K562 (cell line): Measurements from ENCODE around the gene TBC1D2. TPM values are rescaled to one million over a fixed set of nuclear protein-coding genes. Genes with fewer than 3 reads are reported as not detected.

Experiments
- CREB1 ChIP-seq, 2 experiments: sonication (generic) in 1 of 2; formaldehyde crosslinking in 1 of 2; IDR thresholded peaks; 2 replicates each; pipeline versions ENCODE4 v1.6.1 to v1.8.0; 2012 to 2022; ENCODE audit warnings: inconsistent platforms in 1 of 2, mild to moderate bottlenecking in 1 of 2, missing genetic modification reagents in 1 of 2, moderate library complexity in 1 of 2
- CREM ChIP-seq: IDR thresholded peaks from 2 replicates; pipeline ENCODE4 v1.6.1; 2014; ENCODE audit warnings: antibody characterized with exemption, low read depth
- FOXJ2 ChIP-seq: fragments of 200-800 bp; sonication (Bioruptor generic); IDR thresholded peaks from 2 replicates; pipeline ENCODE4 v1.6.1; 2016; ENCODE audit warnings: missing genetic modification characterization, missing compliant biosample characterization
- NFATC3 ChIP-seq: fragments of 450-650 bp; IDR thresholded peaks from 2 replicates; pipeline ENCODE4 v1.6.1; 2017; ENCODE audit warnings: mild to moderate bottlenecking
- NR2F6 ChIP-seq: fragments of 450-650 bp; formaldehyde crosslinking; IDR thresholded peaks from 2 replicates; pipeline ENCODE4 v1.4.0; 2020; ENCODE audit warnings: mild to moderate bottlenecking
- SETDB1 ChIP-seq: IDR thresholded peaks from one replicate; pipeline ENCODE4 v1.6.1; 2012; ENCODE audit warnings: low read length, control low read depth, inconsistent platforms
- TEAD1 ChIP-seq, 2 experiments: fragments of 450-650 bp in 1 of 2; sonication (generic) in 1 of 2; formaldehyde crosslinking; IDR thresholded peaks; 2 replicates each; pipeline versions ENCODE4 v1.4.0 to v1.8.0; 2020 to 2022; ENCODE audit warnings: mild to moderate bottlenecking in 2 of 2, missing genetic modification reagents in 1 of 2
- ZNF507 ChIP-seq: conservative IDR thresholded peaks from 2 replicates; pipeline ENCODE4 v1.6.1; 2017; ENCODE audit warnings: missing genetic modification characterization, missing compliant biosample characterization
- ZNF57 ChIP-seq: fragments of 450-650 bp; formaldehyde crosslinking; IDR thresholded peaks from 2 replicates; pipeline ENCODE4 v1.4.0; 2020; ENCODE audit warnings: mild to moderate bottlenecking, moderate library complexity
- polyA plus RNA-seq, 8 experiments: library from polyadenylated mRNA; depleted of rRNA in 4 of 8; stranded (reverse) in 5 of 8; unstranded in 3 of 8; fragments of >200 nt; fragmentation: Nextera tagmentation in 2 of 8; fragmentation: Illumina TruSeq in 1 of 8; extraction: Ambion mirVana in 2 of 8; extraction: Trizol in 1 of 8; gene quantifications; 2 replicates each; pipeline versions ENCODE4 v1.2.1 to v1.2.3, GENCODE V29; 2011 to 2014; ENCODE audit warnings: inconsistent platforms in 1 of 8, missing spikeins in 1 of 8
- total RNA-seq, 7 experiments: library from RNA; depleted of rRNA in 6 of 7; stranded (reverse); fragments of >200 nt in 6 of 7; fragmentation: Illumina TruSeq in 2 of 7; extraction: Trizol in 2 of 7; gene quantifications; 2 replicates each; pipeline versions ENCODE4 v1.2.1 to v1.2.3, GENCODE V29; 2011 to 2021; ENCODE audit warnings: low replicate concordance in 1 of 7
- TF ChIP-seq, protein P1 (sequence below): sonication (generic); formaldehyde crosslinking; IDR thresholded peaks from 2 replicates; pipeline ENCODE4 v1.8.1; 2023; ENCODE audit warnings: mild to moderate bottlenecking, missing genetic modification reagents
- TF ChIP-seq, protein P2 (sequence below), 2 experiments: fragments of 450-650 bp in 1 of 2; sonication (generic) in 1 of 2; formaldehyde crosslinking in 1 of 2; IDR thresholded peaks; 2 replicates each; pipeline versions ENCODE4 v1.7.1 to v1.9.0; 2016 to 2022; ENCODE audit warnings: inconsistent platforms in 1 of 2, mild to moderate bottlenecking in 1 of 2, missing genetic modification reagents in 1 of 2
- TF ChIP-seq, protein P3 (sequence below): fragments of 200-800 bp; sonication (Bioruptor generic); IDR thresholded peaks from 2 replicates; pipeline ENCODE4 v1.6.1; 2016; ENCODE audit warnings: missing genetic modification characterization, missing compliant biosample characterization

The TBC1D2 gene
- total and polyA plus RNA-seq, 9 of the 15 experiments (the other 6 are each of a cell fraction or from before 2014, with no cell fraction given): 0.10 to 7.0 (median 2.5) TPM

DNA sequence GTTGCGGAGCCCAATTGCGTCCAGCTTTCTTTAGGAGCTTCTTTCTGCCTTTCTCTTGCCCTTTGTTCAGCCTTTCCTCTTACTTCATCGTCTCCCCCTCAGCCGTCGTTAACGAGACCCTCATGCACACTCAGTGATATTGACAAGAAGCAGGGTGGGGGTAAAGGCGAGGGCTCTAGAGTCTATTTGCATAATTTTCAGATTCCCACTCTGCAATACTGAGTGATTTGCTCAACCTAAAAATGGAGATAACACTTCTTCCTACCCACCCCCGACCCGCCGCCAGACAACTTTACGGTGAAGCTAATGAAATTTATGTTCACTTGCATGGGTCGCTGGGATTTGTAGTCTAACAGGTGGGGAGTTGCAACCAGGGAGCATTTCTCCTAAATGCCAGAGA, 1.3 kb upstream of the TBC1D2 start (continued):
- TF ChIP-seq ZNF57 (CRISPR knock-in tag) (no peak), CREB1 (IDR thresholded peaks at IDR 0.05) (no peak), CREB1 (CRISPR knock-in tag; IDR thresholded peaks at IDR 0.05) (no peak), NFATC3 (no peak), TEAD1 (CRISPR knock-in tag; IDR thresholded peaks at IDR 0.05) (0 out of 4 replicates have a peak, but pooled peaks of 1 of the 2 experiments have one; percentile 12), ZNF507 (tag) (no peak), FOXJ2 (tag) (no peak), NR2F6 (CRISPR knock-in tag) (no peak), CREM (peak; percentile 42; the same call in 1 of the 2 replicates), SETDB1 (no peak)
- TF ChIP-seq, protein P1, sequence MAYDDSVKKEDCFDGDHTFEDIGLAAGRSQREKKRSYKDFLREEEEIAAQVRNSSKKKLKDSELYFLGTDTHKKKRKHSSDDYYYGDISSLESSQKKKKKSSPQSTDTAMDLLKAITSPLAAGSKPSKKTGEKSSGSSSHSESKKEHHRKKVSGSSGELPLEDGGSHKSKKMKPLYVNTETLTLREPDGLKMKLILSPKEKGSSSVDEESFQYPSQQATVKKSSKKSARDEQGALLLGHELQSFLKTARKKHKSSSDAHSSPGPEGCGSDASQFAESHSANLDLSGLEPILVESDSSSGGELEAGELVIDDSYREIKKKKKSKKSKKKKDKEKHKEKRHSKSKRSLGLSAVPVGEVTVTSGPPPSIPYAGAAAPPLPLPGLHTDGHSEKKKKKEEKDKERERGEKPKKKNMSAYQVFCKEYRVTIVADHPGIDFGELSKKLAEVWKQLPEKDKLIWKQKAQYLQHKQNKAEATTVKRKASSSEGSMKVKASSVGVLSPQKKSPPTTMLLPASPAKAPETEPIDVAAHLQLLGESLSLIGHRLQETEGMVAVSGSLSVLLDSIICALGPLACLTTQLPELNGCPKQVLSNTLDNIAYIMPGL (CRISPR knock-in tag): no peak
- TF ChIP-seq, protein P2, sequence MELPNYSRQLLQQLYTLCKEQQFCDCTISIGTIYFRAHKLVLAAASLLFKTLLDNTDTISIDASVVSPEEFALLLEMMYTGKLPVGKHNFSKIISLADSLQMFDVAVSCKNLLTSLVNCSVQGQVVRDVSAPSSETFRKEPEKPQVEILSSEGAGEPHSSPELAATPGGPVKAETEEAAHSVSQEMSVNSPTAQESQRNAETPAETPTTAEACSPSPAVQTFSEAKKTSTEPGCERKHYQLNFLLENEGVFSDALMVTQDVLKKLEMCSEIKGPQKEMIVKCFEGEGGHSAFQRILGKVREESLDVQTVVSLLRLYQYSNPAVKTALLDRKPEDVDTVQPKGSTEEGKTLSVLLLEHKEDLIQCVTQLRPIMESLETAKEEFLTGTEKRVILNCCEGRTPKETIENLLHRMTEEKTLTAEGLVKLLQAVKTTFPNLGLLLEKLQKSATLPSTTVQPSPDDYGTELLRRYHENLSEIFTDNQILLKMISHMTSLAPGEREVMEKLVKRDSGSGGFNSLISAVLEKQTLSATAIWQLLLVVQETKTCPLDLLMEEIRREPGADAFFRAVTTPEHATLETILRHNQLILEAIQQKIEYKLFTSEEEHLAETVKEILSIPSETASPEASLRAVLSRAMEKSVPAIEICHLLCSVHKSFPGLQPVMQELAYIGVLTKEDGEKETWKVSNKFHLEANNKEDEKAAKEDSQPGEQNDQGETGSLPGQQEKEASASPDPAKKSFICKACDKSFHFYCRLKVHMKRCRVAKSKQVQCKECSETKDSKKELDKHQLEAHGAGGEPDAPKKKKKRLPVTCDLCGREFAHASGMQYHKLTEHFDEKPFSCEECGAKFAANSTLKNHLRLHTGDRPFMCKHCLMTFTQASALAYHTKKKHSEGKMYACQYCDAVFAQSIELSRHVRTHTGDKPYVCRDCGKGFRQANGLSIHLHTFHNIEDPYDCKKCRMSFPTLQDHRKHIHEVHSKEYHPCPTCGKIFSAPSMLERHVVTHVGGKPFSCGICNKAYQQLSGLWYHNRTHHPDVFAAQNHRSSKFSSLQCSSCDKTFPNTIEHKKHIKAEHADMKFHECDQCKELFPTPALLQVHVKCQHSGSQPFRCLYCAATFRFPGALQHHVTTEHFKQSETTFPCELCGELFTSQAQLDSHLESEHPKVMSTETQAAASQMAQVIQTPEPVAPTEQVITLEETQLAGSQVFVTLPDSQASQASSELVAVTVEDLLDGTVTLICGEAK (IDR thresholded peaks at IDR 0.05): peak; percentile 7; the same call in 1 of the 2 replicates
- TF ChIP-seq, protein P2 (CRISPR knock-in tag; IDR thresholded peaks at IDR 0.05): no peak
- TF ChIP-seq, protein P3, sequence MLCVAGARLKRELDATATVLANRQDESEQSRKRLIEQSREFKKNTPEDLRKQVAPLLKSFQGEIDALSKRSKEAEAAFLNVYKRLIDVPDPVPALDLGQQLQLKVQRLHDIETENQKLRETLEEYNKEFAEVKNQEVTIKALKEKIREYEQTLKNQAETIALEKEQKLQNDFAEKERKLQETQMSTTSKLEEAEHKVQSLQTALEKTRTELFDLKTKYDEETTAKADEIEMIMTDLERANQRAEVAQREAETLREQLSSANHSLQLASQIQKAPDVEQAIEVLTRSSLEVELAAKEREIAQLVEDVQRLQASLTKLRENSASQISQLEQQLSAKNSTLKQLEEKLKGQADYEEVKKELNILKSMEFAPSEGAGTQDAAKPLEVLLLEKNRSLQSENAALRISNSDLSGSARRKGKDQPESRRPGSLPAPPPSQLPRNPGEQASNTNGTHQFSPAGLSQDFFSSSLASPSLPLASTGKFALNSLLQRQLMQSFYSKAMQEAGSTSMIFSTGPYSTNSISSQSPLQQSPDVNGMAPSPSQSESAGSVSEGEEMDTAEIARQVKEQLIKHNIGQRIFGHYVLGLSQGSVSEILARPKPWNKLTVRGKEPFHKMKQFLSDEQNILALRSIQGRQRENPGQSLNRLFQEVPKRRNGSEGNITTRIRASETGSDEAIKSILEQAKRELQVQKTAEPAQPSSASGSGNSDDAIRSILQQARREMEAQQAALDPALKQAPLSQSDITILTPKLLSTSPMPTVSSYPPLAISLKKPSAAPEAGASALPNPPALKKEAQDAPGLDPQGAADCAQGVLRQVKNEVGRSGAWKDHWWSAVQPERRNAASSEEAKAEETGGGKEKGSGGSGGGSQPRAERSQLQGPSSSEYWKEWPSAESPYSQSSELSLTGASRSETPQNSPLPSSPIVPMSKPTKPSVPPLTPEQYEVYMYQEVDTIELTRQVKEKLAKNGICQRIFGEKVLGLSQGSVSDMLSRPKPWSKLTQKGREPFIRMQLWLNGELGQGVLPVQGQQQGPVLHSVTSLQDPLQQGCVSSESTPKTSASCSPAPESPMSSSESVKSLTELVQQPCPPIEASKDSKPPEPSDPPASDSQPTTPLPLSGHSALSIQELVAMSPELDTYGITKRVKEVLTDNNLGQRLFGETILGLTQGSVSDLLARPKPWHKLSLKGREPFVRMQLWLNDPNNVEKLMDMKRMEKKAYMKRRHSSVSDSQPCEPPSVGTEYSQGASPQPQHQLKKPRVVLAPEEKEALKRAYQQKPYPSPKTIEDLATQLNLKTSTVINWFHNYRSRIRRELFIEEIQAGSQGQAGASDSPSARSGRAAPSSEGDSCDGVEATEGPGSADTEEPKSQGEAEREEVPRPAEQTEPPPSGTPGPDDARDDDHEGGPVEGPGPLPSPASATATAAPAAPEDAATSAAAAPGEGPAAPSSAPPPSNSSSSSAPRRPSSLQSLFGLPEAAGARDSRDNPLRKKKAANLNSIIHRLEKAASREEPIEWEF (CRISPR knock-in tag): no peak
